GM18907 (cell line): Measurements from ENCODE around the gene SLC7A14.
A peak's percentile ranks its signal among the peaks of the same experiment; 100 is the strongest.

ENCODE experiments used
- ATAC-seq: cut with Tn5 transposase; IDR thresholded peaks from one replicate; pipeline ENCODE4 v1.9.1; 2021; ENCODE audit warnings: mild to moderate bottlenecking, moderate library complexity; ENCODE audit not compliant: unreplicated experiment

SLC7A14 gene

DNA sequence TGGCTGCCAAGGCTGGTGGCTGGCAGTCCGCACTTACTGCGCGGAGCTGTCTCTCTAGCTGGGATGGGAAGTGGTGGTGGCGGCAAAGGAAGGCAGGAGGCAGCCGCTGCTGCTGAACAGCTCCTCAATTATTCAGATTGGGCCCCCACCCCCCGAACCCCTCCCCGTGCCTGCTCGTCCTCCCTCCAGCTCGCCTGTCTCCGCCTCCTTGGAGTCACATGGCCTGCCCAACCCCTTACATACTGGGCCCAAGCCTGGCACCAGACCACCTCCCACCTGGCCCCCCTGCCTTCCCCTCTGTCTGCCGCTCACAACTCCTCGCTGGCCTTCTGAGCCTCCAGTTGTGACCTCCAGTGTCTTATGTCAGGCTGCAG lies at the start of gene SLC7A14:
Gene SLC7A14 (minus strand): TSS at position 139 of the 374 bp plus-strand sequence. CDS start 59,139 bp downstream, outside the sequence.
- ATAC-seq, result no peak

DNA sequence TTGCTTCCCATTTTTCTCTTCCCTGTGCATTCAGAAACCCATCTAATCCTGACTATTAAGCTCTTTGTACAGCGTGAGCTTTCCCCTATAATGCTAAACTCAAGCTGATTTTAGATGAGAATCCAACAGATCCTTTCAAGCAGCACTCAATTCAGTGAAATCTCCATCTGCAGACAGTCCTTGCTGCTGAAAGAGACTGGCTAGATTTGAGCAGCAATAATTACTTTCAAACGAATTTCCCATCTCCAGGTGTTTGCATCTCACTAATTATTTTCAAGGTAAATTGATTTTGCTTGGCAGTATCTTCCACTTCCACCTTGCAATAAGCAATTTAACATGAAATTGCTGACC lies 49.5 kb upstream of the SLC7A14 start:
- no peak for ATAC-seq

DNA sequence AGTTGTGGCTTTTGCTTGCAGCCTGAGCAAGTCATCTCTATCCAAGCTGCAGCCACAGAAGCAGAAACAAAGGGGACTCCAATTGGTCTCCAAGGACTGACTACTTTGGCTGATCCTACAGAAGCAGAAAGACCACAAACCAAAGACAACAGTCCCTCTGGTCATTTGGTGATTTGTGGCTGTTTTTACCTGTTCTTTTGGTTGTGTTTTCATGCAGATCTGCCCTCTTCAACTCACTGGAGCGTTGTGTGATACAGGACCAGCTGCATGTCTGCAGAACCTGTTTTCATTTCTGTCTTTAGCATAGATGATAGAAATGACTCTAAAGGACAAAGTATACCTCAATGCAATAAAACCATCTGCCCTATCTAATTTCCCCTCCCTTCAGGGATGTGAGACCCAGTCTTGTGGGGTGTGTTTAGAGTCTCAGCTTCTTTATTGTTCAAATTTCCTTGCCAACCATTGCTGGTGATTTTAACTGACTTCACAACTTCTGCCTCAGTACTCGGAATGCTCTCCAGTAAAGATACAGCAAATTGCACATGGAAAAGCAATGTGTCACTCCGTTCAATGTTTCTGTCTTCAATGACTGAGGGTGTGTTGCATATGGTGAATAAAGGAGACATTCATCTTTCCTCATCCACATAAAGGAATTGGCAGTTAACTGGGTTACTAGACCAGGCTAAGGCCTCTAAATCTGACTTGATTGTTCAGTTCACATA lies 48.9 kb upstream of the SLC7A14 start:
- peak; percentile 81 for ATAC-seq

DNA sequence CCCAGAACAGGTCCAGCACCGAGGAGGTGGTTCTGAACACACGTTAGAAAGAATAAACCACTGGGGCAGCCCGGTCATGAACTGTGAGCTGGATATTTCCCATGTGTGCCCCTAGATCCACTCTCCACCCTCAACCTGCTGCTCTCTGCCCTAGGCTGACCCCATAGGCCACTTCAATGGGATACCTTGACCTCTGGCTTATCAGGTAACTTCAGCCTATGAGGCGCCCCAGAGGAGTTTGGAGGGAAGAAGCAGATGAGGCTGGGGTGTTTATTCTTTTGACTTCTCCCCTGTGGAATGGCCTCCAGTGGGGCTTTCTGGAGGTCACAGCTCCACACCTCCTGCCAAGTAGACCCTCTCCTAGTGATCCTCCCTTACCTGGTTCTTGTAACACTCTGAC lies 47.7 kb upstream of the SLC7A14 start:
- ATAC-seq, result no peak

DNA sequence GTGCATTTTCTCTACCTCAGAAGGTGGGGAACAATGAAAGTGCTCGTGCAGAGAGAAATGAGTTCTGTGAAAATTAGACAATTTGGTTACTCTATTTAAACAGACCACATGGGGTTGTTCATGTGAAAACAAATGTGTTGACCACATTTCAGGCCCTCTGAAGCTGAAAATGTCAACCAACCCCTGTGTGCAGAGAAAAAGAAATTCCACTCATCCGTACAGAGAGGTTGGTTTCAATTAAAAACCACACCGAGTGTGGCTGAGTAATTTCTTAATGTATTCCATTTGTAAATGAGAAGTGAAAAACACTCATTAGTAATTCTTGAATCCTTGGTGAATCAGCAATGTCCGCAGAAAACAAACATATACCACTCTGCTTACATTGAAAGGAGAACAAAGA lies 46.9 kb upstream of the SLC7A14 start:
- peak; percentile 85 for ATAC-seq

DNA sequence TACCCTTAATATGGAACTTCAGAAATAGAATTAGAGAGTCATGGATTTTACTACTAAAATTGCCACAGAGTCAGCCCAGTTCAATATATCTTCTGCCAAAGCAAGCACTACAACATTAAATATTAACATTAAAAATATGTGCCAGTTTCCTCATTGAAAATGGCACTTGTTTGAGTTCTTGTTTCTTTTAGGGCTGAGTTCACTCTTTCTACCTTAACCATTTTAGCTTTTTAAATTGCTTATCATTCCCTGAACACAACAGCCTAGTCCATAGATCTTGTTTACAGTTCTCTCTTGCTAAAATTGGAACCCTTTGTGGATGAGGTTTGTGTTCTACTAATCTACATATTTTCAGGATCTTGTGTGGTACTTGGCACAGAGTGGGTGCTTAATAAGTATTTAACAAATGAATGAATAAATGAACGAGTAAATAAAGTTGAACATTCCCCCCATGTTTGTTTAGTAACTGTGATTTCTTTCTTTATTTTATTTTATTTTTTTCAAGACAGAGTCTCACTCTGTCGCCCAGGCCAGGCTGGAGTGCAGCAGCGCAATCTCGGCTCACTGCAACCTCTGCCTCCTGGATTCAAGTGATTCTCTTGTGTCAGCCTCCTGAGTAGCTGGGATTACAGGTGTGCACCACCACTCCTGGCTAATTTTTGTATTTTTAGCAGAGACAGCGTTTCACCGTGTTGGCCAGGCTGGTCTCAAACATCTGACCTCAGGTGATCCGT lies 46.0 kb upstream of the SLC7A14 start:
- ATAC-seq, result no peak

DNA sequence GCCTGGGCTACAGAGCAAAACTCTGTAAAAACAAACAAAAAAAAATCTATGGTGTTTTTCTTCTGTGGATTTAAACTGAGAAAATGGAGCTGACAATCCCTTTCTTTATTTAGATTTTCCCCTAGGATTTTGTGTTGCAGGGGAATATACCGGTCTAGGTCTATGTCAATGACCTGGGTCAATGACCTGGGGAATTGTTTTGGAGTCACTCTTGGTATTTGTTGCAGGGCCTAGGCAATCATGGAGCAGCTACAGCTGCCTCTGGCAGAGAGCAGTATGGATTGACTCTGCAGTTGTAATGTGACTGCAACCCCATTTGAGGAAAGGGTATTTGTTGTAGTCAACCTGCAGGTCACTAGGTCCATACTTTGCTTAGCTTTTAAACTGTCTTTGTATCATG lies 37.6 kb upstream of the SLC7A14 start:
- no peak for ATAC-seq

DNA sequence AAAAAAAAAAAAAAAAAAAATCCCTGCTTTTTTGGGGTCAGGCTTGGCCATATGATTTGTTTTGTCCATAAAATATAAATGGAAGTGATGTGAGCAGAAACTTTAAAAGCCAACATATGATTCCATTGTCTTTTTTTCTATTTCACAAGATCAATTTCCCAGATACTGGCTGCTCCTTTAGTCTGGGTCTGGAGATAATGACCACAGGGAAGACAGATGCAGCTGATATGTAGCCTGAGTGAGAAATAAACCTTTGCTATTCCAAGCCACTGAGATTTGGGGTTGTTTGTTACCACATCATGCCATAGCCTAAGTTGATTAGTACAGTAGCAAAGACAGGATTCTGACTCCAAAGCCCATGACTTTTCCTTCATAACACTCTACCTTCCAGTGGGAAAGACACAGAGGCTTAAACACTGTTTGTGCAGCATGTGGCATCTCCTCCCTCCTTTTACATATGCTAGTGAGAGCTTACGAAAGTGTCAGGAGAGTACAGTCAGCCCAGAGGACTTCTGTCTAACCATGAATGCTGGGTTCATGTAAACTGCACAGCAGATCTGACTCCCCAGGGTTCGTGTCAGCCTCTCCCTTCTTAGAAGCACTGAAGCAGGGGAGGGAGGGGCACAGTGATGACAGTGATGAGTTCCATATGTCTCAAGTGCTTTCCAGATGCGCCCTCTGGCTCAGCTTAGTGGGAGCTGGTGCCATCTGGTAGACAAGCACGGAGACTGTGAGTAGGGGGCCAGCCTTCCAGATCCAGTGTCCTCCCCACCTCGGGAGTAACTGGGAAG lies 36.7 kb upstream of the SLC7A14 start:
- no peak for ATAC-seq

DNA sequence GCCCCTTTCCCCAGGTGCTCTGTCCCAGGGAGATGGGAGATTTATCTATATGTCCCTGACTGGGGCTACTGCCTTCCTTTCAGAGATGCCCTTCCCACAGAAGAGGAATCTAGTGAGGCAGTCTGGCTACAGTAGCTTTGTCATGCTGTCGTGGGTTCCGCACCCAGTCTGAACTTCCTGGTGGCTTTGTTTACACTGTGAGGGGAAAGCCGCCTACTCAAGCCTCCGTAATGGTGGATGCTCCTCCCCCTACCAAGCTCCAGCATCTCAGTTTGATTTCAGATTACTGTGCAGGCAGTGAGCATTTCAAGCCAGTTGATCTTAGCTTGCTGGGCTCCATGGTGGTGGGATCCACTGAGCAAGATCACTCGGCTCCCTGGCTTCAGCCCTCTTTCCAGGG lies 35.4 kb upstream of the SLC7A14 start:
- ATAC-seq, result no peak

DNA sequence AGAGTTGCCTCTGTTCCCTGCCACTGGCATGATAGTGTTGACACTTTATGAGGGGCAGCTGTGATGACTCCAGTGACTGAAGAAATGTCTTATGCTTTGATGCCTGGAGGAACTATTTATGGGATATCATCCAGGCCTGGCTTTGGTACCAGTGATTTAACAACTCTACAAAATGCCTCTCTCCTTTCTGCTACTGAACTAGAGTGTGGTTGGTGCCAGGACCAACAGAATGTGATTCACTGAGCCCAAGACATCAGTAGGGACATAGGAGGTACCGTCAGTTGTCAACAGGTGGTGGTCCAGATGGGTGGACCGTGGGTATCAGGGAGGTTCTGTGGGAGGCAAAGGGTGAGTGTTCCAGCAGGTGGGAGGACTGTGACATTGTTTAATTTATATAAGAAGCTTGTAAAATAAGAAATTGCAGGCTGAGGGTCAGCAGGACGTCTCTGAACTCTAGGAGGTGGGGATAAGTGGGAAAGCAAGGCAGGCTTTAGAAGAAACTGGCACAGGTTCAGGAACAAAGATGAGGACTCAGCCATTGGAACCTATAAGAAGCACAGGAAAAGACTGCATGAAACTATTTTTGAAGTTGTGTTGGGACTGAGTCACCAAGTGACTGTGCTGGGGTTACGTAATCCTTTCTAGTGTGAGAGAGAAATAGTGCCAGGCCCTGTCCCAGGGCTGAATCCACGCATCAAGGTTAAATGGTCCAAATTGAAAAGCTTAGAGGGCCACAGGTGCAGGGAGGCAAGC lies 28.5 kb upstream of the SLC7A14 start:
- ATAC-seq, result no peak

DNA sequence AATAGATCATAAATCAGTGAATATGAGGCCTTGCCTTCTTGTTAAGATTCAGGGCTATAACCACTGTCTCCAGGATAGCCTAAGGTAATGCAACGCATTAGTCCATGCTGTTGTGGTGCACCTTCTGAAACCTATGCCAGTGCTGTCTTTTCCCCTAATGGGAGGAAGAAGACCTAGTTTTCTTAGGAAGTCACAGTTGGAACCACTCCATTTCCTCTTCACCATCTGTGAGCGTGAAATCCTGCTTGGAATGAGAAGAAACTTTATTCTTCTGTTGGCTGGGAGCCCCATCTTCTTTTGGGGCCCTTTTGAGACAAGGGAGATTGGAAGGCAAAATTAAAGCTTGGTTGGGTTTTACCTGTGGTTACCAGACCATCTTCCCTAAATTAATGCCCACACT lies 25.9 kb upstream of the SLC7A14 start:
- no peak for ATAC-seq

DNA sequence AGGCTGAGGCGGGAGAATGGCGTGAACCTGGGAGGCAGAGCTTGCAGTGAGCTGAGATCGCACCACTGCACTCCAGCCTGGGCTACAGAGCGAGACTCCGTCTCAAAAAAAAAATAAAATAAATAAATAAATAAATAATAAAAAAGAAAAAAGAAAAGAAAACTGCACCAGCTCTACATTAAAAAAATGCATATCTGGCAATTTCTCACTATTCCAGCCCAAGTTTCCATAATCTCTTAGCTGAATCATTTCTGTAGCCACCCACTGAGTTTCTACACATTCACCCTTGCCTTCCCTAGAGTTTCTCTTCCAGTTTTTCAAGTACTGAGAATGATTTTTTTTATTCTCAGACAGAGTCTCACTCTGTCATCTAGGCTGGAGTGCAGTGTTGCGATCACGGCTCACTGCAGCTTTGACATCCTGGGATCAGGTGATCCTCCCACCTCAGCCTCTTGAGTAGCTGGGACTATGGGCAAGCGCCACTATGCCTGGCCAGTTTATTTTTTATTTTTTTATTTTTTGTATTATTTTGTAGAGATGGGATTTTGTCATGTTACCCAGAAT lies 24.5 kb upstream of the SLC7A14 start:
- ATAC-seq, result no peak

DNA sequence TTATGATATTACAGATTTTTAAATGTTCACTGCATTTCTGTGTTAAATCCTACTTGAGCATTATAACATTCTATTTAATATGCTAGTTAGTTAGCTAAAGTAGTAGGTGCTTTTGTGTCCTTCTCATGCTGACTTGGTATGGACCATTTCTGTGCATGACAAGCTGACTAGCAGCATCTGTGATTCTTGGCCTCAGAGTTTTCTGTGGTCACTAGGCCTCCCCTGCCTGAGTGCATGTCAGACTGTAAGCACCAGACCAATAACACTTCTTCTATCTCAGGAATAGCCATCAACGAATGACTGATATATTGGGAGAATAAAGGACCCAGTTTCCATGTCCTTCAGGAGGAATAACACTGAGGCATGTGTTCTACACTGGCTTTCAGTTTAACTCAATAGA lies 22.6 kb upstream of the SLC7A14 start:
- no peak for ATAC-seq

DNA sequence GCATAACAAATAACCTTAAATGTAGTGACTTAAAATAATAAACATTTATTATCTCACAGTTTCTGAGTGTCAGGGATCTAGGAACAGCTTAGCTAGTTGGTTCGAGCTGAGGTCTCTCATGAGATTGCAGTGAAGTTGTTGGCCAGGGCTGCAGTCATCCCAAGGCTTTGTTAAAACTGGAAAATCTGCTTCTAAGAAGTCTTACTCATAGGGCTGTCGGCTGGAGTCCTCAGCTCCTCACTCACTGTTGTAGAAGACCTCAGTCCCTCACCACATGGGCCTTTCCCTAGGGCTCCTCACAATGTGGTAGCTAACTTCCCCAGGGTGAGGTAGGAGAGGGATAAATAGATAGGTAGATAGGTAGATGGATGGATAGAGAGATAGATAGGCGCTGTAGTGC lies 20.8 kb upstream of the SLC7A14 start:
- ATAC-seq, result no peak

DNA sequence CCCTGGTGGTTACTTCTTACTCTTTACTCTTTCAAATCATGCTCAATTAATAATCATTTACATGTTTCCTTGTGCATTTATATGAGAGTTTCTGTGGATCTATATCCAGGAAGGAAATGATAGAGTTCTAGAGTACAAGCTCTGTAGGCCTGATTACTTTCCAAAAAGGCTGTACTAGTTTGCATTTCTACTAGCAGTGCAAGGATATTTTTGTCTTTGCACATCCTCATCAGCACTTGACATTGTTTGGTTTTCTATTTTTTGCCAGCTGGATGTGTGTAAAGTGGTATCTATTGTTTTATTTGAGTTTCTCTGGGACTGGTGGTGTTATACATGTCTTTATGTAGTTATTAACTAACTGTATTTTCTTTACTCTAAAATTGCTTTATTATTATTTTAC lies 19.6 kb upstream of the SLC7A14 start:
- no peak for ATAC-seq

DNA sequence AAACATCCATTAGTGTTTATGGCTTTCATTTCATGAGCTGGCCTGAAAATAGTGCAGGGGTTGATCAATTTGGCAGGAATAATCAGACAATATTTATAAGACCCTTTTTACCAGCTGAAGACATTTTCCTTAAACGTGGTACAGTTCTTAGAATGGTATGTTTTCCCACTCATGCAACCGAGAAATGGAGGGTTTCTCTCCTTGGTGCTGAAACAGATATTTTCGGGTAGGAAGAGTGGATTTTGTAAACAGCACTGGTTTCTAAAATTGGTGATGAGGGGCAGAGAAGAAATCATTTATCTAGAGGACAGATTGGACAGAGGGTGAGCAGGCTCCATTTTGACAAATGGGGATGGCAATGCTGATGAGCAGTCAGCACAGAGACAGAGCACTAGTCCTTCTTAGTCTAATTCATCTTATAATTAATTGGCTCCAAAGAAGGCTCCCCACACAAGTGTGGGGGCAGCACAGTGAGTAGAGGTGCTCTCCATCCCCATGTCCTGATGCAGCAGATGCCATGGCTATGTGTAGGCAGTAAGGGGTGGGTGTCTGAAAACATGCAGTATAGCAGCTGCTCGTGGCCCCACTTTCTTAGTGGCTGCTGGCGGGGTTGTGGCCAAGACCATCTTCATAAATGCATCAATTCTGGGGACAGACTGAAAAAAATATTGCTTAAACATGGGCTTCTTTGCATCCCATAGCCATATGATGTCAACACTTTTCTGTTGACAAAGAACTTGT lies 18.1 kb upstream of the SLC7A14 start:
- ATAC-seq, result no peak

DNA sequence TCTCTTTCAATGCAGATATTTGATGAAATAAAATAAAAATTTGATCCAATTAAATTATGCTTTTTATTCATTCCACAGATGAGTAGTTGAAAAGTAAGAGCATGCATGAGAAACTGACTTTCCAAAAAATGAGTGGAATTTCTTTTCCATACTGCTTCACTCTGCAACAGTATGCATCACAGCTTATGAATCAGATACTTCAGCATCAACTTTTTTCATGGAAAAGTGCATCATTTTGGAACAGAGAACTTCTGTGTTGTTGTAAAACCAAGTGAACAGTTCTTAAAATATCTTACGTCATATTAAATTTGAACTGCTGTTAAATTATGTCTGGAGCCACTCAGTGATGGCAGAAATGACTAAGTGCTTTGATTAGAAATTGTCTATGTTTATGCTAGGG lies 16.7 kb upstream of the SLC7A14 start:
- no peak for ATAC-seq

DNA sequence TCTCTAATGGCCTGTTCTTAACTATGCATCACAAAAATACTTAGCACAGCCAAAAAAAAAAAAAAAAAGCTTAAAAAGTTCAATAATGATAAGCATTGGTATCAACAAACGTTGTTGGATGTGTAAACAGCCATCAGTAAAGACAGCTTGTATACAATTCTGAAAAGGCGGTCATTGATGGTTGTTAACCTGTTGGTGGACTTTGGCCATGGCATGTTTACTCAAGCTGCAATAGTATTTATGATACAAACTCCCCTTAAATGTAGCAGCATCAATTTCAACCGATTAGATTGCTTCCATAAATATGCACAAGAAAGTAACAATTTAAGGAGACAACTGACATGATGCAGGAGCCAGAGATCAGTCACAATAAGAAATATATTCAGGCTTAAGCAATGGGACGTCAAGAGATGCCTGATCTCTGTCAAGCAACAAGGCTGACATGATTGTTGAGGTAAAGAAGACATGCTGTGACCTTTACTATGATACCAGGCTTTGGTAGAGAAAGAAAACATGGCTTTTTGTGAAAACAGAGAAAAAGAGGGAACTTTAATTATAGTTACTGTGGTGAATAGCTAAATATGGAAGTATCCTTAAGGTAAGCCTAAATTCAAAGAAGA lies 14.2 kb upstream of the SLC7A14 start:
- no peak for ATAC-seq

DNA sequence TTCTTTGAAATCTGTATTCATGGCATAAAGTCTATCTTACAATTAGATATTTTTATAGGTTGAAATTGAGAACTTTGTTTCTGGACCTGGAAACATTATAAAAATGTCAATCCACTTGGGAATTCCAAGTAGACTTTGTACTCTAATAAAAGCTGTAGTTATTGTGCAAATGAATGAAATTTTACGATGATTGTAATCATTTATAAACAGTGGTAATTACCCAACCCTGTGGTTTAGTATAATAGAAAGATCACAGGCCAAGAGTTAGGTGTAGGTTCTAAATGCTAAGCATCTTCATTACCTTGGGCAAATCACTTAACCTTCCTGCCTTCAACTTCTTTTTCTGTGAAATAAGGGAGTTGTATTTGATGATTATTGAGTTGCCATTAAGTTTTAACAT lies 13.2 kb upstream of the SLC7A14 start:
- ATAC-seq, result no peak

DNA sequence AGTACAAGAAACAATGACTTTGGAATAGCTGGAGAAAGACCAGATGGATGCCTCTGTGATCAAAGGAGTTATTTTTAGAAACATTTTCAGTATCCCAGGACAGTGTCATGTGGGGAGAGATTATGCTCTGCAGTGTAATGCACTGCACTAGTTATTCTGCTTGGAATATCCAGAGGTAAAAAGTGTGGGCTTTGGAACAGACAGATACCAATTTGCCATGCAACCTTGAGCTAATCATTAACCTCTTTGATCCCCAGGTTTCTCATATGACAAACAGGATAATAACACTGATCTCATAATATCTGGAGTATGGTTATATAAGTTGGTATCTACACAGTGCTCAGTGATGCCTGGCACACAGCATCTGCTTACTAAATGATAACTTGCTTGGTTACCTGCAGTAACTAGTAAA lies 12.2 kb upstream of the SLC7A14 start:
- ATAC-seq, result no peak
